ENCODE measurements around the gene CCL26. TPM values are rescaled to one million over a fixed set of nuclear protein-coding genes. Genes with fewer than 3 reads are reported as not detected.

The CCL26 gene
- total RNA-seq, 4 donors from 2014 or later: not detected

DNA sequence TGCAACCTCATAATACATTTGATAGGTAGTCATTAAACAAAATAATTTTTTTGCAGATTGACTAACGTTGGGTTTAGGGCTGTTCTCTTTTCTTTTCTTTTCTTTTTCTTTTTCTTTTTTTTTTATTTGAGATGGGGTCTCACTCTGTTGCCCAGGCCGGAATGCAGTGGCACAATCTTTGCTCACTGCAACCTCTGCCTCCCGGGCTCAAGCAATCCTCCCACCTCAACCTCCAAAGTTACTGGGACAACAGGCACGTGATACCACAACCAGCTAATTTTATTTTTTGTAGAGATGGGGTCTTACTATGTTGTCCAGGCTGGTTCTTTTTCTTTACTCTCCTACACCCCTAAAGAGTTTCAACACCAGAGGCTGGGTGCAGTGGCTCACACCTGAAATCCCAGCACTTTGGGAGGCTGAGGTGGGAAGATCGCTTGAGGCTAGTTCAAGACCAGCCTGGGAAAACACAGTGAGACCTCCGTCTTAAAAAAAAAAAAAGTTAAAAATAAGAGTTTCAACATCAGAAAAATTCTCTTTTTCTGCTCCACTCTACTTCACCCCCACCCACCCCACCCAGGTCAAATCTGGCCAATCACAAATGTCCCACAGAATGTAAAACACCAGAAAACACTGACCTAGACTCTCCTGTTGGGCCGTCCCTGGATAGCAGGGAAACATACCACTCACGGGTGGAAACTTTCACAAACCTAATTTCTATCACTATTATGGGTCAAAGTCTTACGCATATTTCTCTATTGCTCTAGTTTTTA is 36.2 kb downstream of the CCL26 start:
- Histone ChIP-seq H3K9me3 (no peaks in the 10 kb centered on the region), H3K4me3 (no peak overlapping the region), H3K27ac (no peak overlapping the region), H3K36me3 (peaks cover 0 to 7% (median 0%) of the 10 kb centered on the region in 3 donors), H3K4me1 (peaks cover 0 to 51% (median 12%) of the 10 kb centered on the region in 3 donors), H3K27me3 (no peaks in the 10 kb centered on the region)
- TF ChIP-seq POLR2A (IDR thresholded peaks at IDR 0.05): no peak
- TF ChIP-seq, protein P1, sequence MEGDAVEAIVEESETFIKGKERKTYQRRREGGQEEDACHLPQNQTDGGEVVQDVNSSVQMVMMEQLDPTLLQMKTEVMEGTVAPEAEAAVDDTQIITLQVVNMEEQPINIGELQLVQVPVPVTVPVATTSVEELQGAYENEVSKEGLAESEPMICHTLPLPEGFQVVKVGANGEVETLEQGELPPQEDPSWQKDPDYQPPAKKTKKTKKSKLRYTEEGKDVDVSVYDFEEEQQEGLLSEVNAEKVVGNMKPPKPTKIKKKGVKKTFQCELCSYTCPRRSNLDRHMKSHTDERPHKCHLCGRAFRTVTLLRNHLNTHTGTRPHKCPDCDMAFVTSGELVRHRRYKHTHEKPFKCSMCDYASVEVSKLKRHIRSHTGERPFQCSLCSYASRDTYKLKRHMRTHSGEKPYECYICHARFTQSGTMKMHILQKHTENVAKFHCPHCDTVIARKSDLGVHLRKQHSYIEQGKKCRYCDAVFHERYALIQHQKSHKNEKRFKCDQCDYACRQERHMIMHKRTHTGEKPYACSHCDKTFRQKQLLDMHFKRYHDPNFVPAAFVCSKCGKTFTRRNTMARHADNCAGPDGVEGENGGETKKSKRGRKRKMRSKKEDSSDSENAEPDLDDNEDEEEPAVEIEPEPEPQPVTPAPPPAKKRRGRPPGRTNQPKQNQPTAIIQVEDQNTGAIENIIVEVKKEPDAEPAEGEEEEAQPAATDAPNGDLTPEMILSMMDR (IDR thresholded peaks at IDR 0.05): no peak
- intact Hi-C loops (cut with DNase I): no loop called here
- WGBS, 2 donors: 88 to 96% methylated on average over 9 of the region's 9 CpGs
- DNase-seq: no peak

DNA sequence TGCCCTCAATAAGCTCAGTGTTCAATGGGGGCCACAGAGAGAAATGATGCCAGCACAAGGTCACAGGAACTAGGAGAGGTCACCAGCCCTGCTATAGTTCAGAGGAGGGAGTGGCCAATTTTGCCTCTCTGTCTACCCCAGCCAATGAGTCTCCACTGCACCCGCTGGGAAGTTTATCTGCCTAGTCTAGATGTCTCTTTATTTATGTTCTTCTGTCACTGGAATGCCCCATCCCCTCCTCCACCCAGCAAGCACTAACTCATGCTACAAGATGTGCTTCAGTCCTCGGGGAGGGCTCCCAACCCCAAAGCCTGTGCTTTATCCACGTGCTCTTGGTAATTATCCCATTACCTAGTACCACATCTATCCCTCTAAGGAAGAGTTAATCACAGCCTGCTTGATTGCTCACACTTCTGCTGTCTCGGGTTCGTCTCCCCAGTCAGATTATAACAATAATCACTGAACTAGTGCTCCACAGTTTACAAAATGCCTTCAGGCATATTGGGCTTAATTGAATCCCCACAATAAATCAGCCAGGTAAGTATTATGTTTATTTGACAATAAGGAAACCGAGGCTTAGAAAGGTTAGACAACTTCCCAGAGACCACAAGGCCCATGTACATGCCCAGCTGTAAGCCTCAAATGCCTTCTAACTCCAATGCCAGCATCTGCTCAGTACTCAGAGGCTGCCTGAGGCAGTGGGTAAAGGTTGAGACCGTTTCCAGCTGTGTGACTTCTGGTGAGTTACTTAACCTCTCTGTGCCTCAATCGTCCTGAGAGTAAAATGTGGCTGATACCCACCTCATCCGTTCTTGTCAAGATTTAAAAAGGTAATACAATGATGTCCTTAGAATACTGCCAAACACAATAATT is 37.2 kb downstream of the CCL26 start:
- no peaks in the 10 kb centered on the region for H3K27me3 ChIP-seq
- no peaks in the 10 kb centered on the region for H3K9me3 ChIP-seq
- H3K27ac ChIP-seq: no peak overlapping the region
- 54 to 60% methylated on average over 9 of the region's 9 CpGs for WGBS, 2 donors
- H3K4me3 ChIP-seq: no peak overlapping the region
- no peak for DNase-seq
- peaks cover 0 to 7% (median 0%) of the 10 kb centered on the region in 3 donors for H3K36me3 ChIP-seq
- intact Hi-C loops (cut with DNase I): no loop called here
- no peak for TF ChIP-seq POLR2A (IDR thresholded peaks at IDR 0.05)
- TF ChIP-seq, protein P1 (IDR thresholded peaks at IDR 0.05): no peak
- peaks cover 0 to 51% (median 13%) of the 10 kb centered on the region in 3 donors for H3K4me1 ChIP-seq

- H3K4me3 ChIP-seq: no peak overlapping the region
- H3K36me3 ChIP-seq: peaks cover 0 to 7% (median 0%) of the 10 kb centered on the region in 3 donors
- peak overlapping the region; percentile 2 to 59 (median 30) for H3K27ac ChIP-seq
- intact Hi-C loops (cut with DNase I): no loop called here
- TF ChIP-seq, protein P1 (IDR thresholded peaks at IDR 0.05): no peak
- no peak for TF ChIP-seq POLR2A (IDR thresholded peaks at IDR 0.05)
- no peak for DNase-seq
- H3K27me3 ChIP-seq: no peaks in the 10 kb centered on the region
- peaks cover 0 to 59% (median 25%) of the 10 kb centered on the region in 3 donors for H3K4me1 ChIP-seq
- 52% methylated on average over 13 of the region's 15 CpGs for WGBS, 2 donors
- no peaks in the 10 kb centered on the region for H3K9me3 ChIP-seq
Measured at GRCh38 chr7:75732764-75733630, 39.0 kb downstream of the CCL26 start.

DNA sequence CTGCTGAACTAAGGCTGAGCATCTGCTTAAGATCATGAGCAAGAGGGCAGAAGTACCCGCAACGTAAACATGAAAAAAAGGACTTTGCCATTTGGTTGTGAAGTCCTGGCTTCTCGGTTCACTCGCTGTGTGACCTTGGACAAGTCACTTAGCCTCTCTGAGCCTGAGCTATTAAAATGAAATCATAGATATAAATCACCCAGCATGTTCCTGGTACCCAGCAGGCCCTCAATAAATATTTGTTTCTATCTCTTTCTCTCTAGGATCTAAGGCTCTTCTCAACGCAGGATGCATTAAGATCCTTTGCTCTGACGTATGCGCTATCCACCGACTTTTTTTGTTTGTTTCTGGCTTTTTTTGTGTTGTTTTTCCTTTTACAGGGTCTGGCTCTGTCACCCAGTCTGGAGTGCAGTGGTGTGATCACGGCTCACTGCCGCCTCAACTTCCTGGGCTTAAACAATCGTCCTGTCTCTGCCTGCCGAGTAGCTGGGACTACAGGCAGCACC is 39.9 kb downstream of the CCL26 start:
- no peaks in the 10 kb centered on the region for H3K27me3 ChIP-seq
- H3K4me3 ChIP-seq: no peak overlapping the region
- peak overlapping the region in 1 of 4 donors; percentile 52 for H3K27ac ChIP-seq
- TF ChIP-seq, protein P1 (IDR thresholded peaks at IDR 0.05): no peak
- no peak for TF ChIP-seq POLR2A (IDR thresholded peaks at IDR 0.05)
- H3K4me1 ChIP-seq: peaks cover 0 to 59% (median 24%) of the 10 kb centered on the region in 3 donors
- intact Hi-C loops (cut with DNase I): no loop called here
- DNase-seq: no peak
- WGBS, 2 donors: 90 to 92% methylated on average over 12 of the region's 12 CpGs
- H3K9me3 ChIP-seq: no peaks in the 10 kb centered on the region
- peaks cover 0 to 7% (median 0%) of the 10 kb centered on the region in 3 donors for H3K36me3 ChIP-seq

Data from esophagus squamous epithelium (tissue), 5 donors.